Cardiac atrium fibroblast (primary cell): Measurements from ENCODE around the gene IL1R1. TPM values are rescaled to one million over a fixed set of nuclear protein-coding genes. Genes with fewer than 3 reads are reported as not detected.

Experiments
- total RNA-seq: library from RNA; depleted of rRNA; stranded (reverse); fragments of >200 nt; gene quantifications from 2 replicates; pipeline ENCODE4 v1.2.3, GENCODE V29; 2015

Gene IL1R1
- 258 and 301 TPM in 2 replicates for total RNA-seq

GRCh38 chr2:102141970-102142828, at the start of gene IL1R1:
TSS of gene IL1R1 (plus strand) at chr2:102142746. CDS start at chr2:102157725, 14,979 bp downstream.

GRCh38 chr2:102186791-102187495, 44.4 kb downstream of the IL1R1 start, which contains the start of gene IL1RL2:
TSS of gene IL1RL2 (plus strand) at chr2:102187023. CDS start at chr2:102187868, 845 bp downstream.

Other genes starting within 250 kb of the IL1R1 start
- 4.9 and 6.9 TPM in 2 replicates for gene IL1R2, start 150.8 kb upstream of the IL1R1 start, total RNA-seq
- 1.4 and 1.8 TPM in 2 replicates for gene IL1RL2, start 44.3 kb downstream of the IL1R1 start, total RNA-seq
- 25.8 and 85.2 TPM in 2 replicates for gene IL1RL1, start 168.8 kb downstream of the IL1R1 start, total RNA-seq
- 4.5 and 5.3 TPM in 2 replicates for gene IL18R1, start 213.1 kb downstream of the IL1R1 start, total RNA-seq